SH-SY5Y (cell line): ENCODE measurements around the gene PCGF6.

Source experiments
- GATA2 ChIP-seq: IDR thresholded peaks from 2 replicates; pipeline ENCODE4 v1.6.1; 2011; ENCODE audit warnings: mild to moderate bottlenecking, low read depth, low read length
- GATA3 ChIP-seq: IDR thresholded peaks from 2 replicates; pipeline ENCODE4 v1.6.1; 2011; ENCODE audit warnings: low read depth, mild to moderate bottlenecking, low read length, moderate library complexity

GRCh38 chr10:103310197-103310596 lies 40.7 kb downstream of the PCGF6 start:
- no peak for TF ChIP-seq GATA2
- no peak for TF ChIP-seq GATA3
